ENCODE data around the gene PPIL4.
"Not testable (repeated sequence)": the region's sequence is repeated elsewhere in the genome, so short reads cannot be mapped to it uniquely, and the experiment has no call there.

- TF ChIP-seq POLR2A (IDR thresholded peaks at IDR 0.05; ENCODE audit: low read length); GATA1 (IDR thresholded peaks at IDR 0.05; ENCODE audit: low read depth, low read length): not testable (repeated sequence)
Measured at GRCh38 chr6:149494810-149495209, 51.0 kb downstream of the PPIL4 start.

All from erythroblast (primary cell).